DOHH2 (cell line): ENCODE measurements around the gene B3GNT9.

Experiments
- H3F3A ChIP-seq: fragments of 200-600 bp; sonication (generic), shearing (Covaris generic); 2 replicates; pipeline ENCODE4 v1.6.0; 2016; ENCODE audit warnings: antibody characterized with exemption, mild to moderate bottlenecking; ENCODE audit not compliant: control insufficient read depth, insufficient read depth
- H3K27ac ChIP-seq: fragments of 200-600 bp; sonication (generic); 2 replicates; pipeline ENCODE4 v1.5.1; 2014; ENCODE audit warnings: low read depth, mild to moderate bottlenecking, low read length, moderate library complexity
- H3K27me3 ChIP-seq: fragments of 200-600 bp; sonication (generic); 2 replicates; pipeline ENCODE4 v1.6.1; 2014; ENCODE audit warnings: mild to moderate bottlenecking, low read length, mixed read lengths; ENCODE audit not compliant: control insufficient read depth
- H3K36me3 ChIP-seq: fragments of 200-600 bp; sonication (generic); 2 replicates; pipeline ENCODE4 v1.6.1; 2014; ENCODE audit warnings: mild to moderate bottlenecking, low read length, moderate library complexity, mixed read lengths; ENCODE audit not compliant: control insufficient read depth
- H3K4me1 ChIP-seq: fragments of 200-600 bp; sonication (generic); 2 replicates; pipeline ENCODE4 v1.6.1; 2014; ENCODE audit warnings: mild to moderate bottlenecking, low read length, mixed read lengths; ENCODE audit not compliant: control insufficient read depth
- H3K4me2 ChIP-seq: fragments of 200-600 bp; sonication (generic); 2 replicates; pipeline ENCODE4 v1.6.0; 2014; ENCODE audit warnings: mild to moderate bottlenecking, low read length, moderate library complexity
- H3K4me3 ChIP-seq: fragments of 200-600 bp; sonication (generic); 2 replicates; pipeline ENCODE4 v1.5.1; 2014; ENCODE audit warnings: mild to moderate bottlenecking, low read length, mixed read lengths
- H3K79me2 ChIP-seq: fragments of 200-600 bp; sonication (generic); 2 replicates; pipeline ENCODE4 v1.6.1; 2014; ENCODE audit warnings: mild to moderate bottlenecking, low read length, mixed read lengths; ENCODE audit not compliant: control insufficient read depth
- H3K9me2 ChIP-seq: fragments of 200-600 bp; sonication (generic); replicated peaks from 2 replicates; pipeline ENCODE4 v1.6.1; 2014; ENCODE audit warnings: mild to moderate bottlenecking, low read length, mixed read lengths; ENCODE audit not compliant: control insufficient read depth
- H3K9me3 ChIP-seq: fragments of 200-600 bp; sonication (generic); 2 replicates; pipeline ENCODE4 v1.6.1; 2014; ENCODE audit warnings: antibody characterized with exemption, low read length, mixed read lengths; ENCODE audit not compliant: control insufficient read depth, insufficient read depth
- H4K20me1 ChIP-seq: fragments of 200-600 bp; sonication (generic); 2 replicates; pipeline ENCODE4 v1.6.0; 2014; ENCODE audit warnings: low read depth, mild to moderate bottlenecking, antibody characterized with exemption, low read length, moderate library complexity; ENCODE audit not compliant: control insufficient read depth, insufficient read depth
- CTCF ChIP-seq: fragments of 200-600 bp; sonication (generic); IDR thresholded peaks from one replicate; pipeline ENCODE4 v1.5.1; 2014; ENCODE audit warnings: antibody characterized with exemption, mild to moderate bottlenecking, low read depth, low read length; ENCODE audit not compliant: poor library complexity, severe bottlenecking
- EZH2phosphoT487 ChIP-seq: fragments of 200-600 bp; sonication (generic); IDR thresholded peaks from 2 replicates; pipeline ENCODE4 v1.6.1; 2017; ENCODE audit warnings: borderline replicate concordance, mild to moderate bottlenecking, antibody characterized with exemption, low read length, moderate library complexity, mixed read lengths

The B3GNT9 gene

GRCh38 chr16:67190448-67191399, 39.9 kb upstream of the B3GNT9 start:
- Histone ChIP-seq H3K9me3 (no peaks in the 10 kb centered on the region), H3K79me2 (peaks cover 34% of the 10 kb centered on the region), H3F3A (no peaks in the 10 kb centered on the region), H3K27me3 (peaks cover 11% of the 10 kb centered on the region), H3K4me1 (peaks cover 16% of the 10 kb centered on the region), H3K4me3 (no peak overlapping the region), H3K27ac (no peak overlapping the region), H4K20me1 (no peaks in the 10 kb centered on the region; the same call in 1 of the 2 replicates), H3K4me2 (no peak overlapping the region), H3K9me2 (no peaks in the 10 kb centered on the region), H3K36me3 (peaks cover 36% of the 10 kb centered on the region)
- TF ChIP-seq EZH2phosphoT487: no peak
- TF ChIP-seq CTCF: no peak

- no peak within 1 kb of the TSS for H3K4me3 ChIP-seq
- no peaks in the 10 kb centered on the region for H3F3A ChIP-seq
- H3K9me2 ChIP-seq: no peaks in the 10 kb centered on the region
- peaks cover 16% of the 10 kb centered on the region for H3K27me3 ChIP-seq
- TF ChIP-seq EZH2phosphoT487 (no peak), CTCF (no peak)
- H3K79me2 ChIP-seq: peaks cover 34% of the 10 kb centered on the region
- H3K4me2 ChIP-seq: no peak within 1 kb of the TSS
- H3K27ac ChIP-seq: no peak within 1 kb of the TSS
- H3K9me3 ChIP-seq: no peaks in the 10 kb centered on the region
- peaks cover 22% of the 10 kb centered on the region for H3K4me1 ChIP-seq
- H3K36me3 ChIP-seq: peaks cover 29% of the 10 kb centered on the region
- no peaks in the 10 kb centered on the region; the same call in 1 of the 2 replicates for H4K20me1 ChIP-seq
Observed at GRCh38 chr16:67190041-67190440, 39.2 kb upstream of the B3GNT9 start, which contains the start of gene EXOC3L1. Gene EXOC3L1 (minus strand): TSS chr16:67190136. CDS start chr16:67189676, 460 bp downstream.

DNA sequence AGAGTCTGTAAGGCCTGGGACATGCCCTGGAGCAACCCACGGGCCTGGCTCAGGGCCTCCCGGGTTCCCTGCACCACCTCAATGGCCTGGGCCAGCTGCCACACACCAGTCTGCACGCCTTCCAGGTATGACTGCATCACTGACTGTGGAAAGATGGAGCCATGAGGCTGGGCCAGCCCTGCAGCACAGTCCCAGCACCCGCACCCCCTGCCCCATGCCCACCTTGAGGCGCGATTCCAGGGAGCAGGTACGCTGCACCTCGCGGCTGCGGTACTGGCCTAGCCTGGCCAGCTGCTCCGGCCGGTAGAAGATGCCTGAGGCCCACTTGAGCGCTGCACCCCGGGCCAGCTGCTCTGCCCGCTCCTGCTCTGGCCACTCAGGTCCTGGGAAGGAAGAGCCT, 38.0 kb upstream of the B3GNT9 start:
- Histone ChIP-seq H3K4me2 (no peak overlapping the region), H3K27me3 (peaks cover 24% of the 10 kb centered on the region), H3K27ac (no peak overlapping the region), H3F3A (no peaks in the 10 kb centered on the region), H3K79me2 (peaks cover 22% of the 10 kb centered on the region), H3K36me3 (peaks cover 17% of the 10 kb centered on the region), H3K9me3 (no peaks in the 10 kb centered on the region), H3K4me3 (no peak overlapping the region), H4K20me1 (no peaks in the 10 kb centered on the region; the same call in 1 of the 2 replicates), H3K9me2 (no peaks in the 10 kb centered on the region), H3K4me1 (peaks cover 31% of the 10 kb centered on the region)
- no peak for TF ChIP-seq CTCF
